GM21529 (cell line): ENCODE data around the gene STX10.
A peak's percentile ranks its signal among the peaks of the same experiment; 100 is the strongest.
"Not testable (repeated sequence)": the region's sequence is repeated elsewhere in the genome, so short reads cannot be mapped to it uniquely, and the experiment has no call there.

ENCODE experiments used
- ATAC-seq: cut with Tn5 transposase; IDR thresholded peaks from one replicate; pipeline ENCODE4 v1.9.1; 2021; ENCODE audit not compliant: unreplicated experiment

STX10 gene

DNA sequence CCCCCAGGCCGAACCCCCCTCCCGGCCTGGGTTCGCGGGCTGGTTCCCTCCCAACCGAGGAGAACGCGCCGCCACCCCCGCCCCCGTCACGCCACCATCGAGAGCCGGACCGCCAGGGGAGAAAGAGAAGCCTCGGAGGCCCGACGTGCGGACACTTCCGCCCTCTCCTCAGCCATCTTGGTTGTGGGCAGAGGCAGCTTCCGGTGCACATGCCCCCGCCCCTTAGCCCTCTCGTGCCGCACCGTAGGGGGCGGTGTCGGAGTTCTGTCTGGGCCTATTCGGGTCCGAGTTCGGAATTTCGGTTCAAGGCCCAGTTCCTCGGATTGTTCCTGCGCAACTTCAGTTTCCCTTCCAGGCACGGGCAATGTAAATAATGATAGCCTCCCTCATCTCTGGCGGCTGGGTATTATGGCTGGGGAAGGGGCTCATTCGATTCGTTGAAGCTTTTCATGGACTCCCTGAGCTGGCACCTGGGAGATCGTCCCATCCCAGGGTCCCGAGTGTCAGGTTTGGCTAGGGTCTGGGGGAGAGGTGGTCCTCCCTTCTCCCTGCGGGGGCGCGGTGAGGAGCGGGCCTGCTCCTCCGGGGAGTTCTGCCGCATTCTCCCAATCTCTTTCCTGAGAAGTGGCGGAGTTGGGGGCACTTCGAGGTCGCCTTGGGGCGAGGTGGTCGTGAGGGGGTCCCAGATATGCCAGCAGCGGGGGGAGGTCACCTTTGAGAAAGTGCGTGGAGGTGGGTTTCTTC, at the start of gene STX10, which contains the start of gene IER2:
STX10 (minus strand) TSS at position 189 of the 744 bp plus-strand sequence. CDS start 202 bp downstream, outside the sequence.
IER2 (plus strand) TSS at position 225 of the 744 bp plus-strand sequence. CDS start 2,776 bp downstream, outside the sequence.
- ATAC-seq = peak; percentile 32

GRCh38 chr19:13198634-13199033, 48.5 kb upstream of the STX10 start:
- ATAC-seq = no peak

- ATAC-seq = no peak
These were observed 45.5 kb upstream of the STX10 start for GRCh38 chr19:13195678-13196077.

DNA sequence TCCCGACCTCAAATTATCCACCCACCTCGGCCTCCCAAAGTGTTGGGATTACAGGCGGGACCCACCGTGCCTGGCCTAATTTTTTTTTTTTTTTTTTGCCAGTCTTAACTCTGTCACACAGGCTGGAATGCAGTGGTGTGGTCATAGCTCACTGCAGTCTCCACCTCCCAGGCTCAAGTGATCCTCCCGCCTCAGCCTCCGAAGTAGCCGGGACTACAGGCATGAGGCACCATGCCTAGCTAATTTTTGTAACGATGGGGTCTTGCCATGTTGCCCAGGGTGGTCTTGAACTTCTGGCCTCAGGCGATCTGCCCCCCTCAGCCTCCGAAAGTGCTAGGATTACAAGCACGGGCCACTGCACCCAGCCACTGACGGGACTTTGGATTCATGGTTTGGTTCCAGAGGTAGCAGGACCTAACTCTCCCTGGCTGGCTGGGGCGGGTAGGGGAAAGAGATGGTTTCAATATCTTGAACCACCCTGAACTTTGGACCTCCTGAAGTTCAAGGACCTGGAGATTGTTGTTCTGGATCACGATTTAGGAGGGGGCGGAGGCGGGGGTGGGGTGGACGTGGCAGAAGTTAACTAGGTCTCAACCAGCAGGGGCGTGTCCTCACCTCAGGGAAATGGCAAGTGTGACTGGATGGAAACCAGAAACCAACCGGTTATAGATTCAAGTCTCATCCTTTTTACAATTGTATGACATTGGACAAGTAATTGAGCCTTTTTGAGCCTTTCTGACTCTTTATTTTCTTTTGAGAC, 40.8 kb upstream of the STX10 start:
- ATAC-seq = no peak

- ATAC-seq = no peak
These were observed 39.4 kb upstream of the STX10 start for GRCh38 chr19:13189600-13189999.

GRCh38 chr19:13187419-13187818, 37.2 kb upstream of the STX10 start:
- no peak for ATAC-seq

DNA sequence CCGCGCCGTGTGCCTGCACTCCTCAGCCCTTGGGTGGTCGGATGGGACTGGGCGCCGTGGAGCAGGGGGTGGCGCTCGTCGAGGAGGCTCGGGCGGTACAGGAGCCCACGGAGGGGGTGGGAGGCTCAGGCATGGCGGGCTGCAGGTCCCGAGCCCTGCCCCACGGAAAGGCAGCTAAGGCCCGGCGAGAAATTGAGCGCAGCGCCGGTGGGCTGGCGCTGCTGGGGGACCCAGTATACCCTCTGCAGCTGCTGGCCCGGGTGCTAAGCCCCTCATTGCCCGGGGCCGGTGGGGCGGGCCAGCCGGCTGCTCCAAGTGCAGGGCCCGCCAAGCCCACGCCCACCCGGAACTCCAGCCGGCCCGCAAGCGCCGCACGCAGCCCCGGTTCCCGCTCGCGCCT, 36.5 kb upstream of the STX10 start:
- ATAC-seq = not testable (repeated sequence)

GRCh38 chr19:13185763-13186657, 35.8 kb upstream of the STX10 start:
- ATAC-seq = not testable (repeated sequence)

DNA sequence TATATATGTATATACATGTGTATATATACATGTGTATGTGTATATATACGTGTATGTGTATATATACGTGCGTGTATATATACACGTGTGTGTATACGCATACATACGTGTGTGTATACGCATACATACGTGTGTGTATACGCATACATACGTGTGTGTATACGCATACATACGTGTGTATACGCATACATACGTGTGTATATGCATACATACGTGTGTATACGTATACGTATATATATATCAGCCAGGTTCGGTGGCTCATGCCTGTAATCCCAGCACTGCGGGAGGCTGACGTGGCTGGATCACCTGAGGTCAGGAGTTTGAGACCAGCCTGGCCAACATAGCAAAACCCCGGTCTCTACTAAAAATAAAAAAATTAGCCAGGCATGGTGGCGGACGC, 34.8 kb upstream of the STX10 start:
- ATAC-seq = not testable (repeated sequence)

DNA sequence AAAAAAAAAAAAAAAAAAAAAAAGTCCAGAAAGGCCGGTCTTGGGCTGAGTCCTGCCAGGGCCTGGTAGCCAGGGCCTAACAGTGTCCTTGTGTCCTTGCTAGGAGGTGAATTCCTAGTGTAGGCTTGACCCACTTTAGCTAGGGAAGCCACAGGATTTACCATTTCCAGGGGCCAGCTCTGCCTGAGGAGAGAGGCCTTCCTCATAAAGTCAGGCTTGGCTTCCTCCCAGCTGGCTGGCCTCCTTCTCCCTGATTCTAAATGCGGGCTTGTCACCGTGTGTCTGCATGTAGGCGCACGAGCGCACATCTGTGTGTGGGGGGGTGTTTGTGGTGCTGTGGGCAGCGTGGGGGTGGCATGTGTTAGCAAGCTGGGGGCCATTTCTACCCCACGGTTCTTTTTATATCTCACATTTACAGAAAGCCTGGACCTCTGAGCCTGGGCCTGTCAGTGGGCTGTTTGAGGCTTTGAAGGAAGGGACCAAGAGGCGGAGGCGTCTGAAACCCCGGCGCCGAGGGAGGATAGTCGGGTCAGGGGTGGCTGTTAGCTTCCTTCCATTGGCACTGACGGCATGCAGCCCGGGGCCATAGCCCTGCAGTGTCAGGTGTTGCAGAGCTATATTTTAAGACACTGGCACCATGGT, 31.7 kb upstream of the STX10 start:
- ATAC-seq = no peak

DNA sequence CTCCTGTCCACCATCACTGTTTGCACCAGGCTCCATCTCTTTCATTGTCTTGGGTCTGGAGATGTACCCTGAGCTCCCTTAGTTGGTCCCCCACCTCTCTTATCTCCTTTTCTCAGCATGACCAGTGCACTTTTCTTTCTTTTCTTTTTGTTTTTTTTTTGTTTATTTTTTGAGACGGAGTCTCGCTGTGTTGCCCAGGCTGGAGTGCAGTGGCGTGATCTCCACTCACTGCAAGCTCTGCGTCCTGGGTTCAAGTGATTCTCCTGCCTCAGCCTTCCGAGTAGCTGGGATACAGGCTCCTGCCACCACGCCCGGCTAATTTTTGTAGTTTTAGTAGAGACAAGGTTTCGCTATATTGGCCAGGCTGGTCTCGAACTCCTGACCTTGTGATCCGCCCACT, 28.1 kb upstream of the STX10 start:
- ATAC-seq = not testable (repeated sequence)

GRCh38 chr19:13177584-13177983, 27.4 kb upstream of the STX10 start:
- ATAC-seq = not testable (repeated sequence)

DNA sequence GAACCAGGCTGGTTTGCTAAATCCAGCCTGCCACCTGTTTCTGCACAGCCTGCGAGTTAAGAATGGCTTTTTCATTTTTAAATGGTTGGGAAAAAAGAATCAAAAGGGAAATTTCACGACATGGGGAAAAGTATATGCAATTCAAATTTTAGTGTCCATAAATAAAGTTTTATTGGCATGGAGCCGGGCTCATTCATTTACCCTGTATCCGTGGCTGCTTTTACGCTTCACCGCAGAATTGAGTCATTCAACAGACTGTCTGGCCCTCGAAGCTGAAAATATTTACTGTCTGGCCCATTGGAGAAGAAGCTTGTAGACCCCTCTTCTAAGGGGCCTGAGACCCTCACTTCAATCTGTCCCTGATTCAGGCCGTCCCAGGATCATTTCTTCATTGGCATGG, 26.2 kb upstream of the STX10 start:
- ATAC-seq = no peak

- ATAC-seq = no peak
These were observed 23.1 kb upstream of the STX10 start for GRCh38 chr19:13173139-13173737.

DNA sequence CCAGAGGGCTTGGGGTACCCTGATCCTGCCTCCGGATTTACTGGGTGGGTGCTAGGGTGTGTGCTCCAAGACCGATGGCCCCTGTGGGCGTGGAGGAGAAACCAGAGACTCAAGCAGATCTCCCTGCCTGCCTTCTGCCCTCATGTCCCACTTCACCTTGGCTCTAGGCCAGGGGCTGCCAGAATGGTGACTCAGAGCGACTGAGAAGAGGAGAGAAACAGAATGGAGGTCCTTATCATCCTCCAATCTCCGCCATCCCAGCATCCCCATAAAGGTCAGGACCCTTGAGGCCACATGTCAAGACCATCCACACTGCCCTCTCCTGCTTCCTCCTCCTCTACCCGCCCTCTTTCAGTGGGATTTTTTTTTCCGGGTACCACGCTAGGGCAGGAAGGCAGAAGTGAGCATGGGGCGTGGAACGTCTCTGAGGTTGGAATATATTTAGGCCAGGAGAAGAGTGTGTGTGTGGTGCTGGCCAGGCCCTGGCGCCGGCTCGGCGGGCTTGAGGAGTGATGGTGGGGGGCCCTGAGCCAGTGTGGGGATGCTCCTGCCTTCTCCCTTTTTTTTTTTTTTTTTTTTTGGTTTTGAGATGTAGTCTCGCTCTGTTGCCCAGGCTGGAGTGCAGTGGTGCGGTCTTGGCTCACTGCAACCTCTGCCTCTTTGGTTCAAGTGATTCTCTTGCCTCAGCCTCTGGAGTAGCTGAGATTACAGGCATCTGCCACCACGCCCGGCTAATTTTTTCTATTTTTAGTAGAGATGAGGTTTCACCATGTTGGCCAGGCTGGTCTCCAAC, 22.4 kb upstream of the STX10 start:
- ATAC-seq = no peak

DNA sequence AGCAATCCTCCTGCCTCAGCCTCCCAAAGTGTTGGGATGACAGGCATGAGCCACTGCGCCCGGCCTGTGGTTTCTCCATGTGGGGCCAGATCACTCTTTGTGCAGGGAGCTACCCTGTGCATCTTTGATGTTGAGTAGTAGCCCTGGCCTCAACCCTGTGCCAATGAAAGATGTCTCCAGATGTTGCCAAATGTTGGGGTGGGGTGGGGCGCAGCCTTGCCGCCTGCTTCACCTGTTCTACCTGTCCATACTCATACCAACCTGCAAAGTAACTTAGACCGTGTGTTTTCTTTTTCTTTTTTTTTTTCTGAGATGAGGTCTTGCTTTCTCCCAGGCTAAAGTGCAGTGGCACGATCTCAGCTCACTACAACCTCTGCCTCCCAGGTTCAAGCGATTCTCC, 21.0 kb upstream of the STX10 start:
- no peak for ATAC-seq

- no peak for ATAC-seq
These were observed 19.6 kb upstream of the STX10 start for GRCh38 chr19:13169769-13170168.

DNA sequence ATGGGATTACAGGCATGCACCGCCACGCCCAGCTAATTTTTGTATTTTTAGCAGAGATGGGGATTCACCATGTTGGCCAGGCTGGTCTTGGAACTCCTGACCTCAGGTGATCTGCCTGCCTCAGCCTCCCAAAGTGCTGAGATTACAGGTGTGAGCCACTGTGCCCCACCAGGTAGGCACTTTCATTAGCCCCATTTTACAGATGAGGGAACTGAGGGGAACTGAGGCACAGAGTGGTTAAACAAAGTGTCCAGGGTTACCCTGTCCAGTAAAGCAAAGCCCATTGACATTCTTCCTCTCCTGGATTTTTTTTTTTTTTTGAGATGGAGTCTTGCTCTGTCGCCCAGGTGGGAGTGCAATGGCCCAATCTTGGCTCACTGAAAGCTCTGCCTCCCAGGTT, 16.0 kb upstream of the STX10 start:
- not testable (repeated sequence) for ATAC-seq

GRCh38 chr19:13165162-13165997, 15.2 kb upstream of the STX10 start:
- ATAC-seq = no peak
